Suprapubic skin (tissue), 4 donors: ENCODE results near the gene COA8. TPM values are rescaled to one million over a fixed set of nuclear protein-coding genes. Genes with fewer than 3 reads are reported as not detected.

ENCODE experiments used
- DNase-seq, 2 donors: peaks; one replicate each; pipeline ENCODE4 v3.0.0-alpha.2; 2019; ENCODE audit warnings: low spot score in 2 of 2
- H3K27ac ChIP-seq: fragments of 200-600 bp; sonication (generic); one replicate; pipeline ENCODE4 v1.5.1; 2019
- H3K27me3 ChIP-seq: fragments of 200-600 bp; sonication (generic); one replicate; pipeline ENCODE4 v1.5.1; 2019
- H3K36me3 ChIP-seq: fragments of 200-600 bp; sonication (generic); one replicate; pipeline ENCODE4 v1.5.1; 2019
- H3K4me1 ChIP-seq: fragments of 200-600 bp; sonication (generic); one replicate; pipeline ENCODE4 v1.5.1; 2019
- H3K4me3 ChIP-seq: fragments of 200-600 bp; sonication (generic); one replicate; pipeline ENCODE4 v1.5.1; 2019; ENCODE audit warnings: mild to moderate bottlenecking
- H3K9me3 ChIP-seq: fragments of 200-600 bp; sonication (generic); one replicate; pipeline ENCODE4 v1.5.1; 2019
- CTCF ChIP-seq, 2 donors: fragments of 200-600 bp in 1 of 2; fragments of 450-650 bp in 1 of 2; sonication (generic) in 1 of 2; IDR thresholded peaks; one replicate each; pipeline ENCODE4 v1.5.1; 2016 to 2019; ENCODE audit warnings: antibody characterized with exemption in 2 of 2, mild to moderate bottlenecking in 1 of 2, moderate library complexity in 1 of 2
- EP300 ChIP-seq: sonication (generic); formaldehyde crosslinking; IDR thresholded peaks from one replicate; pipeline ENCODE4 v1.6.1; 2017; ENCODE audit warnings: antibody characterized with exemption
- POLR2A ChIP-seq, 2 donors: fragments of 450-650 bp; IDR thresholded peaks; one replicate each; pipeline ENCODE4 v1.6.1; 2017; ENCODE audit warnings: antibody characterized with exemption in 2 of 2, mild to moderate bottlenecking in 2 of 2, moderate library complexity in 2 of 2
- POLR2AphosphoS5 ChIP-seq, 3 donors: sonication (generic); formaldehyde crosslinking; IDR thresholded peaks; one replicate each; pipeline ENCODE4 v1.6.1; 2017; ENCODE audit warnings: antibody characterized with exemption in 3 of 3
- WGBS: methylation state at CpG from one replicate; pipeline ENCODE4 v1.1.5; 2018; 5-methylcytosine and 5-hydroxymethylcytosine counted together
- total RNA-seq, 4 donors: library from RNA; depleted of rRNA; stranded (reverse); fragments of >200 nt; gene quantifications; one replicate each; pipeline ENCODE4 v1.1.0, GENCODE V29; 2016

The COA8 gene
- total RNA-seq, 4 donors from 2014 or later = 17.1 to 30.3 (median 21.9) TPM

GRCh38 chr14:103555559-103556337, 7.0 kb upstream of the COA8 start:
- Histone ChIP-seq H3K9me3 (no peaks in the 10 kb centered on the region), H3K36me3 (peaks cover 14% of the 10 kb centered on the region), H3K27me3 (no peaks in the 10 kb centered on the region), H3K4me3 (no peak overlapping the region), H3K27ac (no peak overlapping the region), H3K4me1 (peaks cover 65% of the 10 kb centered on the region)
- no peak for TF ChIP-seq CTCF (IDR thresholded peaks at IDR 0.05)
- TF ChIP-seq POLR2AphosphoS5 (IDR thresholded peaks at IDR 0.05) = no peak
- no peak for TF ChIP-seq EP300
- TF ChIP-seq POLR2A (IDR thresholded peaks at IDR 0.05) = no peak
- 88% methylated on average over 15 of the region's 15 CpGs for WGBS
- no peak for DNase-seq

- H3K27ac ChIP-seq = peak overlapping the region; percentile 42
- DNase-seq = no peak
- no peak overlapping the region for H3K4me3 ChIP-seq
- no peaks in the 10 kb centered on the region for H3K27me3 ChIP-seq
- H3K9me3 ChIP-seq = no peaks in the 10 kb centered on the region
- TF ChIP-seq CTCF (IDR thresholded peaks at IDR 0.05) (no peak), EP300 (no peak), POLR2A (IDR thresholded peaks at IDR 0.05) (no peak), POLR2AphosphoS5 (IDR thresholded peaks at IDR 0.05) (peak in 1 of 3 donors; percentile 27)
- WGBS = 47% methylated on average over 15 of the region's 15 CpGs
- peaks cover 14% of the 10 kb centered on the region for H3K36me3 ChIP-seq
- H3K4me1 ChIP-seq = peaks cover 62% of the 10 kb centered on the region
Measured at GRCh38 chr14:103556946-103557758, 5.6 kb upstream of the COA8 start.

GRCh38 chr14:103558071-103558882, 4.5 kb upstream of the COA8 start:
- peaks cover 52% of the 10 kb centered on the region for H3K4me1 ChIP-seq
- no peak for DNase-seq

GRCh38 chr14:103559766-103560165, 3.0 kb upstream of the COA8 start:
- H3K9me3 ChIP-seq = no peaks in the 10 kb centered on the region
- H3K27ac ChIP-seq = no peak overlapping the region
- no peak overlapping the region for H3K4me3 ChIP-seq
- DNase-seq = no peak
- peaks cover 67% of the 10 kb centered on the region for H3K4me1 ChIP-seq
- H3K27me3 ChIP-seq = no peaks in the 10 kb centered on the region
- TF ChIP-seq POLR2AphosphoS5 (IDR thresholded peaks at IDR 0.05) (no peak), POLR2A (IDR thresholded peaks at IDR 0.05) (no peak), CTCF (IDR thresholded peaks at IDR 0.05) (no peak), EP300 (no peak)
- H3K36me3 ChIP-seq = peaks cover 14% of the 10 kb centered on the region
- whole genome bisulfite sequencing = 64% methylated on average over 9 of the region's 9 CpGs

More at GRCh38 chr14:103558071-103558882, 4.5 kb upstream of the COA8 start:
- peaks cover 14% of the 10 kb centered on the region for H3K36me3 ChIP-seq
- TF ChIP-seq EP300 = no peak
- no peak for TF ChIP-seq CTCF (IDR thresholded peaks at IDR 0.05)
- no peak for TF ChIP-seq POLR2A (IDR thresholded peaks at IDR 0.05)
- TF ChIP-seq POLR2AphosphoS5 (IDR thresholded peaks at IDR 0.05) = no peak
- H3K27ac ChIP-seq = peak overlapping the region; percentile 42
- H3K4me3 ChIP-seq = no peak overlapping the region
- no peaks in the 10 kb centered on the region for H3K27me3 ChIP-seq
- 79% methylated on average over 16 of the region's 16 CpGs for WGBS
- no peaks in the 10 kb centered on the region for H3K9me3 ChIP-seq
